Liver (tissue), 3 donors: ENCODE measurements around the gene TMEM17.

ENCODE experiments used
- ATF3 ChIP-seq: IDR thresholded peaks from 2 replicates; pipeline ENCODE4 v1.6.1; 2016; ENCODE audit warnings: antibody characterized with exemption
- CTCF ChIP-seq: fragments of 150-350 bp; IDR thresholded peaks from 2 replicates; pipeline ENCODE4 v1.5.1; 2017; ENCODE audit warnings: improper control_type of control experiment, low read depth, low read length; ENCODE audit not compliant: missing input control
- GABPA ChIP-seq, 2 donors: IDR thresholded peaks in 1 of 2; conservative IDR thresholded peaks in 1 of 2; 2 replicates each; pipeline ENCODE4 v1.6.1; 2016; ENCODE audit warnings: antibody characterized with exemption in 2 of 2, mild to moderate bottlenecking in 1 of 2, moderate library complexity in 1 of 2
- JUND ChIP-seq, 2 donors: IDR thresholded peaks; 2 replicates each; pipeline ENCODE4 v1.6.1; 2016; ENCODE audit warnings: antibody characterized with exemption in 2 of 2
- RAD21 ChIP-seq, 2 donors: IDR thresholded peaks; 2 replicates each; pipeline ENCODE4 v1.6.1; 2016; ENCODE audit warnings: antibody characterized with exemption in 2 of 2, mild to moderate bottlenecking in 2 of 2
- REST ChIP-seq: IDR thresholded peaks from 2 replicates; pipeline ENCODE4 v1.6.1; 2016; ENCODE audit warnings: antibody characterized with exemption, mild to moderate bottlenecking
- RXRA ChIP-seq, 2 donors: IDR thresholded peaks; 2 replicates each; pipeline ENCODE4 v1.6.1; 2017 to 2018; ENCODE audit warnings: antibody characterized with exemption in 2 of 2, mild to moderate bottlenecking in 1 of 2
- SP1 ChIP-seq: IDR thresholded peaks from 2 replicates; pipeline ENCODE4 v1.6.1; 2018; ENCODE audit warnings: antibody characterized with exemption, mild to moderate bottlenecking
- TAF1 ChIP-seq: conservative IDR thresholded peaks from 2 replicates; pipeline ENCODE4 v1.6.1; 2016; ENCODE audit warnings: antibody characterized with exemption, mild to moderate bottlenecking
- ZBTB33 ChIP-seq: IDR thresholded peaks from 2 replicates; pipeline ENCODE4 v1.6.1; 2016; ENCODE audit warnings: antibody characterized with exemption
- donor health status: healthy.
- donor health status: healthy.

GRCh38 chr2:62539606-62540407 lies 33.8 kb upstream of the TMEM17 start:
- no peak for TF ChIP-seq CTCF
- no peak for TF ChIP-seq RAD21 (IDR thresholded peaks at IDR 0.05)
- TF ChIP-seq ZBTB33, result no peak
- TF ChIP-seq ATF3, result no peak
- TF ChIP-seq JUND (IDR thresholded peaks at IDR 0.05), result no peak
- no peak for TF ChIP-seq SP1
- no peak for TF ChIP-seq TAF1
- TF ChIP-seq REST, result no peak
- no peak for TF ChIP-seq RXRA (IDR thresholded peaks at IDR 0.05)
- no peak for TF ChIP-seq GABPA (IDR thresholded peaks at IDR 0.05 in 1 of 2, conservative IDR thresholded peaks at IDR 0.05 in 1 of 2)
